GM19239 (cell line): ENCODE data around the gene ADAMTSL2.
A peak's percentile ranks its signal among the peaks of the same experiment; 100 is the strongest.

Experiments used
- DNase-seq: peaks from one replicate; pipeline ENCODE4 v3.0.0; 2011; ENCODE audit warnings: low spot score; ENCODE audit not compliant: insufficient read length
- FAIRE-seq: peaks from 2 replicates; lab custom pipeline; 2011; peaks lifted over from hg19 to GRCh38; lab: Jason Lieb, UNC

Gene ADAMTSL2

DNA sequence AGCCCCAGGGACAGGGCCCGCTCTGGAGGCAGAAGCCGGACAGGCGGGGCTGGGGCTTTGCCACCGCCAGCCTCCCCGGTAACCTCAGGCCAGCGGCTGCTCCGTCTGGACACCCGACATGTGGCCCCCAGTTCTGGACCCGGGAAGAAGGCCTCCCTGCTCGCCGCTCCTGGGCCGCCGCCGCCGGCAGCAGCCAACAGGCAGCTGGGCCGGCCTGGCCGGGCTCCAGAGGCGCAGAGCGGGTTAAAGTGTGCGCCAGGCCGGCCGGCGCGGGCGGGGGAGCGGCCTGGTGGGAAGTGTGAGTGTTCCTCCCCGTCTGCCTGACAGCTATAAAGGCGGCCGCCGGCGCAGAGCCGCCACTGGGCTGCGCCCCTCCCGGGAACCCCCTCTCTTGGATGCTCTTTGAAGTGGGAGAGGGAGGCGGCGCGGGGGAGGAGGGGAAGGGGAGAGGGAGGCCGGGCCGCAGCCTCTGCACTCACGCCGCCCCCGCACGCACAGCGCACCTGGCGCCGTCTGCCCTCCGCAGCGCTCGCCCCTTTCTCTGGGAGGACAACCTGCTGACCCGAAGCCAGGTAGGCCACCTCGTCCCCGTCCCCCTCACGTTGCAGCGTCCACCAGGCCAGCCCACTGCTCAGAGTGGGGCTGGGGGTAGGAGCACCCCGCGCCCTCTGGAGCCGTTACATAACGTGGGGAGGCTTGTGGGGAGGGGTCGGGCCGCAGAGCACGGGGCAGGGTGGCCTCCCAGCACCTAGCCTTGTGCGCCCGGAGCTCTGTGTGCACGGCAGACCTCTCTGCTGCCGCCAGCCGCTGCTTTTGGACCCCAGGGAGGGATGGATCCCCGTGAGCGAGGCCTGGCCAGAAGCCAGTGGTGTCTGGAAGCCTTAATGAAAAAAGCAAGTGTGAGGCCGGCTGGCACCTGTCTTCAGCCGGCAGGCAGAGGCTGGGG, at the start of gene ADAMTSL2:
TSS of gene ADAMTSL2 (plus strand) at position 359 of the 946 bp plus-strand sequence. CDS start 2,009 bp downstream, outside the sequence.
- FAIRE-seq = no peak
- DNase-seq = no peak

DNA sequence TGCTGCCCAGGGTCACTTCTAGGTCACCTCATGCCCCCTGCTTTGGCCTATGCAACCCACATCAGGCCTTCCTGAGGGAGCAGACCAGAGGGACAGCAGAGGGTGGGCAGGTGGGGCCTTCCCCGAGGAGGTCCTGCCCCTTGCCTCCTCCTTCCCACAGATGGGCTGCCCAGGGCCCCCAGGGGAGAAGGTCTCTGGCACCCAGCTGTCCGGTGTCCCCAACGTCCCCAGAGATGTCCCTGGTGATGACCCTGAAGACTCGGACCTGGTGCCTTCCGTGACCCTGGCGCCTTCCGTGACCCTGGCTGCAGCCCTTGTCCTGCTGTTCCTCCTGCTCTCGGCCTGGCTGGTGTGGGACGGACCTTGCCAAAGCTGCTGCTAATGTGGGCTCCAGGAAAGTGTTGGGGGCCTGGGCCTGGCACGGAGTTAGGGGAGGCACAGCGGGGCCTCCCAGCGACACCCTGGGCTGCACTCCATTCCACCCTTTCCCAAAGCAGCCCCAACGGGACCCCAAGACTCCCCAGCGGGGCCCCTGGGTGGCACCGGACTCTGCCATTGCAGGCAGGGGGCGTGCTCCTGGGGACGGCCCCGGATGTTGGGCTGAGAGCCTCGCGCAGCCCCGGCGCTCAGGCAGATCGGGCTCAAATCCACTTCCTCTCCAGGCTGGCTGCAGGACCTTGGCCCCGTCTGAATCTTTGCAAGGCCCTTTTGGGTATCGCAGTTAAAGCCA, 48.8 kb upstream of the ADAMTSL2 start:
- FAIRE-seq = no peak
- peak; percentile 50 for DNase-seq

DNA sequence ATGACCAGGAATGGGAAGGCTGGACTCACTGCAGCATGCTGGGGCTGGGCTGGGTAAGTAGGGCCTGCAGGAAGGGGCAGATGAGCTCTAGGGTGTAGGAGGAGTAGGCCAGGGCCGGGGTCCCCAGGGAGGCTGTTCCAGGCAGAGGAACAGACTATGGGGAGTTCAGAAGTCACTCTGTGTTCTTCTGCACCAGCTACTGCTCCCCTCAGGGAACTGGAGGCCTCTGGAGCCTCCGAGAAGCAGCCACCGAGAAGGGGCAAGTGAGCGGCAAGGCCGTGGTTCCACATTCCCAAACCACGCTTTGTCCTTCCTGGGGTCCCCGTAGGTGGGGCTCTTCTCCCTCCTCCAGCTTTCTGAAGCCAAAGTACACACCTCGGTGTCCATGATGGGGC, 47.2 kb upstream of the ADAMTSL2 start:
- FAIRE-seq (no peak), DNase-seq (no peak)

DNA sequence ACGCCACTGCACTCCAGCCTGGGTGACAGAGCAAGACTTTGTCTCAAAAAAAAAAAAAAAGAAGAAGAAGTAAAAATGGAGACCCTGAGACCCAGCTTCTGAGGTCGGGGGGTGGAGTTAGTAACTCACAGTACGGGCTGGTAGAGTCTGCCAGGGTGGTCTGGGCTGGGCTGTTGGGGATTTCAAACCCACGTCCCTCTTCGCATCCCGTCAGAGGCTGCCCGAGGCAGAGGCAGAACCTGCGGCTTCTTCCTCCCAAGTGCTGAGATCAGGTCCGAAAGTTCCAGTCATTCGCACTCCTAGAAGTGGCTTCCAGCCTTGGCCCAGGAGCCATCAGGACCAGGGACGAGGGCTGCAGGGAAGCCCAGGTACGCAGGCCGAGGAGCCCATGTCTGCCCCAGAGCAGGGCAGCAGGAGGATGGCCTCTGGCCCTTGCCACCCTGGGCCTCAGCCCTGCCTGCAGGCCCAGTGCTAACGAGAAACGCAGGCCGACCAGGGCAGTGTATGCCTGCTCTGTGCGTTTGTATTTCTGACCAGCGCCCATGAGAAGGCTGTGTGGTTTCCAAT, 45.7 kb upstream of the ADAMTSL2 start:
- FAIRE-seq = no peak
- no peak for DNase-seq

- no peak for FAIRE-seq
- DNase-seq = no peak
These were observed 45.0 kb upstream of the ADAMTSL2 start for GRCh38 chr9:133489253-133490190.

- no peak for FAIRE-seq
- no peak for DNase-seq
These were observed 44.3 kb upstream of the ADAMTSL2 start for GRCh38 chr9:133490201-133490681.

DNA sequence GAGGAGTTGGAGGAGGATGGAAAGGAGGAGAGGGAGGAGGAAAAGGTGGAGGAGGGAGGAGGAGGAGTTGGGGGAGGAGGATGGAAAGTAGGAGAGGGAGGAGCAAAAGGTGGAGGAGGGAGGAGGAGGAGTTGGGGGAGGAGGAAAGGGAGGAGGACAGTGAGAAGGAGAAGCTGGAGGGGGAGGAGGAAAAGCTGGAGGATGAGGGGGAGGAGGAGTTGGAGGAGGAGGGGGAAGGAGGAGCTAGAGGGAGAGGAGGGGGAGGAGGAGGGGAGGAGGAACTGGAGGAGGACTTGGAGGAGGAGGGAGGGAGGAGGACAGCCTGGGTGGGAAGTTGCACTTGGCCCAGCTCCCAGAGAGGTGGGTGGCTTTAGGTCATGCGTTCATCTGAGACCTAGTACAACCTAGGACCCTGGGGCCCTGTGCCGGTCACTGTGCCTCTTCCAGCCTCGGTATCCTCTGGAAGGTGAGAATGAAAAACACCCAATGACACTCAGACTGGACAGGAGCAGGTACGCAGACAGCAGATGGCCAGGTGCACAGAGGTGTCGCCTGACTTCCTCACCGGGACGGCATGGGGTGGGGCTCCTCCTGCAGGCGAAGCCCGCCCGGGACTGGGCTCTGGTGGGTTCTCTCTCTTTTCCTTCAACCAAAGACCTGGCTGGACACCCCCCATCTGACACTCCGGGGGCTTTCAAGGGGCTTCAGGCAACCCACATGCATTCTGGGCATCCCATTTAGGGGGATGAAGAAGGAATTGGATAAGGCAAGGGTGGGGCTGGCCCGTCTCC, 43.4 kb upstream of the ADAMTSL2 start:
- FAIRE-seq (no peak), DNase-seq (no peak)

GRCh38 chr9:133491656-133491925, 42.9 kb upstream of the ADAMTSL2 start:
- FAIRE-seq (no peak), DNase-seq (no peak)

- DNase-seq = no peak
- FAIRE-seq = no peak
These were observed 42.2 kb upstream of the ADAMTSL2 start for GRCh38 chr9:133492061-133493021.

- FAIRE-seq (no peak), DNase-seq (no peak)
These were observed 41.1 kb upstream of the ADAMTSL2 start for GRCh38 chr9:133493428-133493827.

DNA sequence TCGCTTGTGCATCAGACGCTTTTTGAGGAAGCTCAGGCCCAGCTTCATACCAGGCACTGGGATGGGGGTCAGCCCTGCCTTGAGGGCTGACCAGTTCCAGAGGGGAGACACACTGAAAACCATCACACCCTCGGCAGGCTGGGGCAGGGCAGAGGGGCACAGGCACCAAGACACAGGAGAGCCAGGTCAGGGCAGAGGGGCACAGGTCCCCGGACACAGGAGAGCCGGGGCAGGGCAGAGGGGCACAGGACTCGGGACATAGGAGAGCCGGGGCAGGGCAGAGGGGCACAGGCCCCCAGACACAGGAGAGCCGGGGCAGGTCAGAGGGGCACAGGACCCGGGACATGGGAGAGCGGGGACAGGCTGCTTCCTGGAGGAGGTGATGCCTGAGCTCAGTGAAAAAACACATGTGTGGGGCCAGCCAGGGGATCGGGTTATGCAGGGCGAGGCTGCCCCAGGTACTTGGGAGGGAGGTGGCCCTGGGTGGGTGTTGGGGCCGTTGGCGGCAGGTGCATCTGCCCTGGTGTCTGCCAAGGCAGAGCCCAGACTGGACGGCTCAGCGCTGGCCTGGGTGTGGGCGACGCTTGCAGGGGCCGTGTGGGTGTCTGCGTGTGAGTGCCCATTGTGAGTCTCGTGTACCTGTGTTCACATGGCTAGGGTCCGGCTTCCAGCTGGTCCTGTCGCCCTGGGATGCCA, 40.5 kb upstream of the ADAMTSL2 start:
- FAIRE-seq = no peak
- no peak for DNase-seq

DNA sequence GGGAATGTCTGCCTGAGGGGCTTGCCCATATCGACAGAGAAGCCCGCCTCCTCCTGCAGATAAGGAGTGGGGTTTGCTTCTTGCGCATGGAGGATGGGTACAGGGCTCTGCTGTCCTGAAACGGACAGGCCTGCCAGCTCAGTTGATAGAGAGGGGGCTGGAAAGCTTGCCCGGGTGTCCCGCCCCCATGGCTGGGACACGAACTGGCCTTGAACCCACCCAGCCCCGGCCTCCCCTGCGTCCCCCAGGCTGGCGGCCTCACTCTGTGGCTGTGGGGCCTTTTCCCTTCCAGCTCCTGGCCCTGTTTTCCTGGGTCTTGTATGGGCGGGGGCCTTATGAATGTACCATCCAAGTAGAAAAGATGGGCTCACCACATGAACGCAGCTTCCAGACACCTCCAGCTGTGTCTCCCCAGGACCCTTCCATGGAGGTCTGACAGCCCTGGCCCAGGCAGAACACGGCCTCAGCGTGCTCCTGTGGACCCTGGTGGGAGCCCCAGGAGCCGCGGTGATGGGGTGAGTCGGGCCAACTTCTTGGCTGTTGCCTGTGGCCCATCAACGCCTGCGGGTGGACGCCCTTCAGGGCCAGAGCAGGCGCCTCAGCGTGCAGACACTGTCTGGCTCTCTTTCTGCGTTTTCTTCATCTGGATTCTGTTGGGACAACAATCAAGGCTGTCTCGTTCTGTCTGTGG, 39.7 kb upstream of the ADAMTSL2 start:
- DNase-seq (no peak), FAIRE-seq (no peak)

GRCh38 chr9:133495327-133496293, 38.9 kb upstream of the ADAMTSL2 start:
- DNase-seq (no peak), FAIRE-seq (no peak)

- no peak for FAIRE-seq
- DNase-seq = no peak
These were observed 37.4 kb upstream of the ADAMTSL2 start for GRCh38 chr9:133496861-133497842.
